ENCODE measurements around the gene SLC25A23. TPM values are rescaled to one million over a fixed set of nuclear protein-coding genes. Genes with fewer than 3 reads are reported as not detected.
A peak's percentile ranks its signal among the peaks of the same experiment; 100 is the strongest.

Gene SLC25A23
- total RNA-seq, 1 experiment from 2014 or later, result 14.5 TPM

DNA sequence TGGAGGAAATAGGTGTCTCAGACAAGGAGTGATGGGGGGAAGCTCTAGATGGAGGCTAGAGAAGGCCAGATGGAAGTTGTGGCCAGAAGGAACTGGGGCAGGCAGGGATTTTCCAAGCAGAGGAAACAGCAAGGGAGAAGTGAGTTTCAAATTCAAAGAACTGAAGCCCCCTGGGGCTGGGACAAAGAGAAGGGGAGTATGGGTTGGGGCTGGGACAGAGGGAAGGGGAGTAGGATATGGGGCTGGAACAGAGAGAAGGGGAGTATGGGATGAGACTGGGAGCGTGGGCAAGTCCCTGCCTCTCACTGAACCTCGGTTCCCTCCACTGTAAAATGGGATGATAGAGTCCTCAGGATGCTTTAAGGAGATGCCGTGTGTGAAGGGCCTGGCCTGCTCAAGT is 64.8 kb downstream of the SLC25A23 start:
- CTCF ChIA-PET, result interaction anchor here (1.0 kb wide), 1 partner anchor 97 kb away, joined by 3 read pairs; no protein-coding TSS in a partner anchor
- H3K9me3 Mint-ChIP-seq (ENCODE audit: unreplicated experiment), result no peaks in the 10 kb centered on the region
- no TSS peak for BruUV-seq (replicated peaks)
- TF ChIP-seq, protein P1, sequence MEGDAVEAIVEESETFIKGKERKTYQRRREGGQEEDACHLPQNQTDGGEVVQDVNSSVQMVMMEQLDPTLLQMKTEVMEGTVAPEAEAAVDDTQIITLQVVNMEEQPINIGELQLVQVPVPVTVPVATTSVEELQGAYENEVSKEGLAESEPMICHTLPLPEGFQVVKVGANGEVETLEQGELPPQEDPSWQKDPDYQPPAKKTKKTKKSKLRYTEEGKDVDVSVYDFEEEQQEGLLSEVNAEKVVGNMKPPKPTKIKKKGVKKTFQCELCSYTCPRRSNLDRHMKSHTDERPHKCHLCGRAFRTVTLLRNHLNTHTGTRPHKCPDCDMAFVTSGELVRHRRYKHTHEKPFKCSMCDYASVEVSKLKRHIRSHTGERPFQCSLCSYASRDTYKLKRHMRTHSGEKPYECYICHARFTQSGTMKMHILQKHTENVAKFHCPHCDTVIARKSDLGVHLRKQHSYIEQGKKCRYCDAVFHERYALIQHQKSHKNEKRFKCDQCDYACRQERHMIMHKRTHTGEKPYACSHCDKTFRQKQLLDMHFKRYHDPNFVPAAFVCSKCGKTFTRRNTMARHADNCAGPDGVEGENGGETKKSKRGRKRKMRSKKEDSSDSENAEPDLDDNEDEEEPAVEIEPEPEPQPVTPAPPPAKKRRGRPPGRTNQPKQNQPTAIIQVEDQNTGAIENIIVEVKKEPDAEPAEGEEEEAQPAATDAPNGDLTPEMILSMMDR (IDR thresholded peaks at IDR 0.05; ENCODE audit: unreplicated experiment), result no peak
- POLR2A ChIA-PET, result interaction anchor here (1.0 kb wide), 1 partner anchor 34 kb away, joined by 3 read pairs; the partner anchor contains the start of gene CLPP
- no peaks in the 10 kb centered on the region for H3K27me3 Mint-ChIP-seq (ENCODE audit: insufficient read depth, unreplicated experiment)
- no peak overlapping the region for H3K4me3 Mint-ChIP-seq (ENCODE audit: unreplicated experiment)
- H3K36me3 Mint-ChIP-seq (ENCODE audit: insufficient read depth, unreplicated experiment), result peaks cover 23% of the 10 kb centered on the region
- intact Hi-C loops (cut with micrococcal nuclease), result no loop called here
- no peak overlapping the region for H3K27ac Mint-ChIP-seq (ENCODE audit: low read depth, unreplicated experiment)
- H3K4me1 Mint-ChIP-seq (ENCODE audit: insufficient read depth, unreplicated experiment), result peaks cover 18% of the 10 kb centered on the region
- DNase-seq (ENCODE audit: unreplicated experiment), result no peak

DNA sequence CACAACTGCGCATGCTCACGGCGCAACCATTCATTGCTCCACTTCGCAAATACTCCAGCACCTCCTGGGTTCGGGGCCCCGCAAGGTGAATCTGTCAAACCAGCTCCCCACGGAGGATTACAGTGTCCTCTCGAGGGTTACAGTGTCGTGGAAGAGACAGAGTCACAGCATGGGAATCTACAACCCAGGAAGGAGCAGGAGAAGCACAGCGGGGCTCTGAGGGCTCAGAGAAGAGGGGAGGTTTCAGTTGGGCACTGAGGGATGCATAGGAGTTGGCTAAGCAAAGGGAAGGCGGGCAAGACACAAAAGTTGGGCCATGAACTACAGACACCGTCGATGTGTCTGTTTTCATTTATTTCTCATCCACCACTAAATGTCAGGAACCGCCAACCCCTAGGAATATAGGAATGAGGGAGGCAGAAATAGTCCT is 65.6 kb downstream of the SLC25A23 start:
- ChIA-PET CTCF (interaction anchor here (0.6 to 1.2 kb wide), 4 partner anchors 16 to 175 kb away, joined by 3 read pairs; no protein-coding TSS in a partner anchor), POLR2A (interaction anchor here (0.7 to 2.2 kb wide), 4 partner anchors 21 to 1518 kb away, joined by 3 to 13 read pairs (median 6); partner anchors contain the start of genes ALKBH7, CLPP and KHSRP)
- no peaks in the 10 kb centered on the region for H3K9me3 Mint-ChIP-seq (ENCODE audit: unreplicated experiment)
- TF ChIP-seq, protein P1 (IDR thresholded peaks at IDR 0.05; ENCODE audit: unreplicated experiment), result no peak
- intact Hi-C loops (cut with micrococcal nuclease), result no loop called here
- H3K36me3 Mint-ChIP-seq (ENCODE audit: insufficient read depth, unreplicated experiment), result peaks cover 26% of the 10 kb centered on the region
- H3K4me1 Mint-ChIP-seq (ENCODE audit: insufficient read depth, unreplicated experiment), result peaks cover 18% of the 10 kb centered on the region
- no peak for DNase-seq (ENCODE audit: unreplicated experiment)
- no peaks in the 10 kb centered on the region for H3K27me3 Mint-ChIP-seq (ENCODE audit: insufficient read depth, unreplicated experiment)
- H3K27ac Mint-ChIP-seq (ENCODE audit: low read depth, unreplicated experiment), result no peak overlapping the region
- peak overlapping the region; percentile 89 for H3K4me3 Mint-ChIP-seq (ENCODE audit: unreplicated experiment)
- TSS peak; percentile 42 for BruUV-seq (replicated peaks)

DNA sequence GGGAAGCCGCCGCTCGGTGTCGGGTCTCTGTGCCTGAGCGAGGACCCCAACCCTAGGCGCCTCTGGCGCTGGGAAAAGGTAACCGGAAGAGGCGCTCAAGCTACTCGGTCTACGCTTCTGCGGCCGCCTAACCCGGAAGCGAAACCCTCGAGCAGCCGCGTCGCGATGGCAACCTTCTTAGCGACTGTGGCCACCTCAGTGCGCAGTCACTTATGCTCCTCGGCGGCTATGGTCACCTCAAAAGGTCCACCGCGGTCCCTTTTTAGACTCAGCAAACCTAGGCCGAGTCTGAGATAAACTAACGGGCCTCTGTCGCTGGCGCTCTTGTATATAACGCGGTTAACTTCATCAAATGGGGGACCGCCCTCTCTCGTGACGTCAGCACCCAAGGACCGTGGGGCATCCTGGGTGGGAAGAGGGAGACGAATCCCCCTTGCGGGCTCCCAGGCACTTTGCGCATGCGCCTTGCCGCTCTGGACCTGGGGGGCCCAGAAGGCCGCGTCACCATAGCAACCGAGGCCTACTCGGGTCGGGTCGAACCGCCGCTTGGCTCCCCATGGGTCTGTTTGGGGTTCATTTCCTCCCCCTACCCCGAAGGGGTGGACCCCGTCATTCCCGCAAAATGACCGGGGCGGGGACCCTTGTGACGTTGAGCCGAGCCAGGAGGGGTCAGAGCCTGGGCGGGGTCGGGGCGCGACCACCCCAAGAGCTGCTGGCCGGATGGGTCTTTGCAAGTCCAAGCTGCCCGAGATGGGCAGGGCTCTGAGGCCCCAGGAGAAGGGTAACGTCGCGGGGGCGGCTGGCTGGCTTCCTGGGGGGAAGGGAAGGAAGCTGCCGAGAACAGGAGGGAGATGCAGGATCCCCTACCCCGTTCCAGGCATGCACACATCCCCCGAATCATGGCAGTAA is 66.3 kb downstream of the SLC25A23 start, which contains the start of gene GTF2F1:
GTF2F1 (minus strand) TSS at position 91 of the 909 bp plus-strand sequence. CDS start 169 bp downstream, outside the sequence.
- peaks cover 33% of the 10 kb centered on the region for H3K36me3 Mint-ChIP-seq (ENCODE audit: insufficient read depth, unreplicated experiment)
- peak within 1 kb of the TSS; percentile 89 for H3K4me3 Mint-ChIP-seq (ENCODE audit: unreplicated experiment)
- TF ChIP-seq, protein P1 (IDR thresholded peaks at IDR 0.05; ENCODE audit: unreplicated experiment), result no peak
- intact Hi-C loops (cut with micrococcal nuclease), result no loop called here
- peaks cover 18% of the 10 kb centered on the region for H3K4me1 Mint-ChIP-seq (ENCODE audit: insufficient read depth, unreplicated experiment)
- ChIA-PET POLR2A (interaction anchor here (0.5 to 2.2 kb wide), 12 partner anchors 12 to 1519 kb away, joined by 3 to 13 read pairs (median 4); partner anchors contain the start of genes ALKBH7, CLPP, KHSRP and TNFSF9), CTCF (interaction anchor here (0.6 to 1.2 kb wide), 4 partner anchors 17 to 174 kb away, joined by 3 read pairs; no protein-coding TSS in a partner anchor)
- peak; percentile 93 for DNase-seq (ENCODE audit: unreplicated experiment)
- BruUV-seq (replicated peaks), result no TSS peak
- H3K27me3 Mint-ChIP-seq (ENCODE audit: insufficient read depth, unreplicated experiment), result no peaks in the 10 kb centered on the region
- no peaks in the 10 kb centered on the region for H3K9me3 Mint-ChIP-seq (ENCODE audit: unreplicated experiment)
- H3K27ac Mint-ChIP-seq (ENCODE audit: low read depth, unreplicated experiment), result peak within 1 kb of the TSS; percentile 95

All from MCF 10A (cell line).